ENCODE results near the gene SCN4B.
"Not testable (repeated sequence)": the region's sequence is repeated elsewhere in the genome, so short reads cannot be mapped to it uniquely, and the experiment has no call there.

- TF ChIP-seq CTCF (conservative IDR thresholded peaks at IDR 0.05; ENCODE audit: low read depth, low read length); POLR2A (IDR thresholded peaks at IDR 0.05; ENCODE audit: low read depth, low read length); BHLHE40 (IDR thresholded peaks at IDR 0.05; ENCODE audit: low read depth, low read length); MAFK (IDR thresholded peaks at IDR 0.05; ENCODE audit: low read depth, low read length); USF2 (IDR thresholded peaks at IDR 0.05; ENCODE audit: low read depth, low read length); MXI1 (IDR thresholded peaks at IDR 0.05; ENCODE audit: borderline replicate concordance, low read depth, low read length); RFX5 (IDR thresholded peaks at IDR 0.05; ENCODE audit: low read depth, low read length); RAD21 (IDR thresholded peaks at IDR 0.05; ENCODE audit: low read length); SMC3 (IDR thresholded peaks at IDR 0.05; ENCODE audit: low read depth, low read length); FOS (IDR thresholded peaks at IDR 0.05; ENCODE audit: low read depth, low read length); CHD1 (IDR thresholded peaks at IDR 0.05; ENCODE audit: low read depth, low read length); RCOR1 (IDR thresholded peaks at IDR 0.05; ENCODE audit: insufficient replicate concordance, low read length); CEBPB (IDR thresholded peaks at IDR 0.05; ENCODE audit: low read depth, low read length): not testable (repeated sequence)
Measured at GRCh38 chr11:118183691-118184090, 31.1 kb upstream of the SCN4B start.
